K562 (cell line): ENCODE measurements around the gene AMH. TPM values are rescaled to one million over a fixed set of nuclear protein-coding genes. Genes with fewer than 3 reads are reported as not detected.
A peak's percentile ranks its signal among the peaks of the same experiment; 100 is the strongest.

Experiments
- ATAC-seq: fragments of 200-7000 bp; cut with Tn5 transposase; 3 replicates; pipeline ENCODE4 v1.9.1; 2020; ENCODE audit warnings: moderate library complexity
- BruUV-seq: library from RNA; stranded (reverse); fragments of 400-500 nt; replicated peaks from 2 replicates; lab custom pipeline; 2021; lab: Mats Ljungman, UMichigan
- CTCF ChIA-PET: fragments of 300-600 bp; formaldehyde crosslinking; extraction: SDS; loops from one replicate; lab custom pipeline; 2021; ENCODE audit warnings: low intra/inter-chr PET ratio; lab: Yijun Ruan, JAX
- POLR2A ChIA-PET: fragments of 300-600, 350-650 bp; sonication (Branson Sonifier 250); formaldehyde crosslinking; extraction: SDS; loops from one replicate; lab custom pipeline; 2021; ENCODE audit warnings: antibody characterized with exemption, inconsistent platforms; lab: Yijun Ruan, JAX
- DNase-seq, 4 experiments: peaks; one replicate each; pipeline versions ENCODE4 v3.0.0 to v3.0.0-alpha.2; 2011 to 2018; ENCODE audit warnings: low spot score in 3 of 4, mixed read lengths in 3 of 4; ENCODE audit errors: extremely low read depth in 1 of 4
- FAIRE-seq: peaks from 2 replicates; lab custom pipeline; 2011; peaks lifted over from hg19 to GRCh38; lab: Jason Lieb, UNC
- H2AFZ ChIP-seq: 2 replicates; pipeline ENCODE4 v1.6.0; 2011; ENCODE audit warnings: low read depth, low read length, control low read depth, inconsistent platforms
- H3K27ac ChIP-seq: fragments of 200-600 bp; 3 replicates; pipeline ENCODE4 v1.8.0; 2011; ENCODE audit warnings: low read depth, mild to moderate bottlenecking, control low read depth, inconsistent platforms, low read length, moderate library complexity, mixed read lengths; ENCODE audit errors: extremely low read depth
- H3K27me3 ChIP-seq, 2 experiments: fragments of 300-600 bp in 1 of 2; 2 replicates in 1 of 2; 3 replicates in 1 of 2; pipeline versions ENCODE4 v1.6.0 to v1.8.0; 2011; ENCODE audit warnings: inconsistent platforms in 2 of 2, low read length in 2 of 2, mild to moderate bottlenecking in 1 of 2, mixed read lengths in 1 of 2, moderate library complexity in 1 of 2; ENCODE audit not compliant: control insufficient read depth in 2 of 2, insufficient read depth in 2 of 2
- H3K36me3 ChIP-seq: fragments of 300-600 bp; 3 replicates; pipeline ENCODE4 v1.8.0; 2011; ENCODE audit warnings: mild to moderate bottlenecking, low read length, inconsistent platforms; ENCODE audit not compliant: control insufficient read depth, insufficient read depth
- H3K4me1 ChIP-seq, 2 experiments: fragments of 200-600 bp in 1 of 2; replicated peaks in 1 of 2; 2 replicates in 1 of 2; 3 replicates in 1 of 2; pipeline versions ENCODE4 v1.5.1 to v1.8.0; 2011; ENCODE audit warnings: inconsistent platforms in 2 of 2, low read length in 2 of 2, mild to moderate bottlenecking in 1 of 2, mixed read lengths in 1 of 2, moderate library complexity in 1 of 2; ENCODE audit not compliant: control insufficient read depth in 2 of 2, insufficient read depth in 2 of 2
- H3K4me2 ChIP-seq: 2 replicates; pipeline ENCODE4 v1.6.1; 2011; ENCODE audit warnings: low read length, control low read depth, inconsistent platforms, mixed read lengths; ENCODE audit not compliant: insufficient read depth
- H3K4me3 ChIP-seq: fragments of 200-600 bp; sonication (generic), shearing (Covaris generic); 2 replicates; pipeline ENCODE4 v1.5.1; 2016; ENCODE audit warnings: control low read depth, inconsistent platforms
- H3K79me2 ChIP-seq: fragments of 200-600 bp; 3 replicates; pipeline ENCODE4 v1.8.0; 2011; ENCODE audit warnings: low read length, inconsistent platforms; ENCODE audit not compliant: control insufficient read depth, insufficient read depth
- H3K9ac ChIP-seq, 2 experiments: 2 replicates each; pipeline versions ENCODE4 v1.6.0 to v1.6.1; 2011; ENCODE audit warnings: low read depth in 2 of 2, low read length in 2 of 2, control low read depth in 1 of 2, inconsistent platforms in 1 of 2, mild to moderate bottlenecking in 1 of 2, mixed read lengths in 1 of 2; ENCODE audit not compliant: insufficient read depth in 1 of 2
- H3K9me1 ChIP-seq: one replicate; pipeline ENCODE4 v1.6.0; 2011; ENCODE audit warnings: inconsistent platforms, mild to moderate bottlenecking, low read length, moderate library complexity; ENCODE audit not compliant: control insufficient read depth, insufficient read depth
- H3K9me3 ChIP-seq: replicated peaks from 2 replicates; pipeline ENCODE4 v1.5.1; 2011; ENCODE audit warnings: low read depth, low read length, inconsistent platforms; ENCODE audit not compliant: control insufficient read depth, insufficient read depth
- H4K20me1 ChIP-seq: replicated peaks from 2 replicates; pipeline ENCODE4 v1.6.1; 2011; ENCODE audit warnings: low read length, inconsistent platforms, mixed read lengths; ENCODE audit not compliant: control insufficient read depth, insufficient read depth
- ATF7 ChIP-seq: fragments of 450-650 bp; IDR thresholded peaks from 2 replicates; pipeline ENCODE4 v1.7.1; 2014; ENCODE audit warnings: mild to moderate bottlenecking, moderate library complexity
- JUND ChIP-seq, 2 experiments: IDR thresholded peaks; 2 replicates in 1 of 2; 3 replicates in 1 of 2; pipeline ENCODE4 v1.6.1; 2011; ENCODE audit warnings: borderline replicate concordance in 2 of 2, low read depth in 2 of 2, low read length in 2 of 2, improper control_type of control experiment in 1 of 2, missing biosample characterization in 1 of 2, missing genetic modification characterization in 1 of 2, missing genetic modification reagents in 1 of 2
- POLR2H ChIP-seq: IDR thresholded peaks from 2 replicates; pipeline ENCODE4 v1.6.1; 2016; ENCODE audit warnings: missing genetic modification characterization, low read depth, mild to moderate bottlenecking, control low read depth, missing compliant biosample characterization, moderate library complexity
- ZNF384 ChIP-seq: IDR thresholded peaks from 2 replicates; pipeline ENCODE4 v1.6.1; 2012; ENCODE audit warnings: low read depth, low read length, improper control_type of control experiment
- WGBS: fragments of 100-300 bp; shearing (Covaris generic); methylation state at CpG from one replicate; pipeline ENCODE4 v1.1.6; 2016; ENCODE audit warnings: low coverage, mixed read lengths; ENCODE audit not compliant: insufficient coverage; ENCODE audit errors: missing lambda C conversion rate; 5-methylcytosine and 5-hydroxymethylcytosine counted together
- in situ Hi-C: fragments of 300-500 bp; cut with MboI; formaldehyde crosslinking; loops from 4 replicates; pipeline ENCODE4 v1.15.0; 2018; ENCODE audit warnings: inconsistent platforms, mixed read lengths
- intact Hi-C: fragments of 100-400 bp; cut with micrococcal nuclease; formaldehyde crosslinking; loops from 2 replicates; pipeline ENCODE4 v1.14.2; 2022
- polyA plus RNA-seq, 8 experiments: library from polyadenylated mRNA; depleted of rRNA in 4 of 8; stranded (reverse) in 5 of 8; unstranded in 3 of 8; fragments of >200 nt; fragmentation: Nextera tagmentation in 2 of 8; fragmentation: Illumina TruSeq in 1 of 8; extraction: Ambion mirVana in 2 of 8; extraction: Trizol in 1 of 8; gene quantifications; 2 replicates each; pipeline versions ENCODE4 v1.2.1 to v1.2.3, GENCODE V29; 2011 to 2014; ENCODE audit warnings: inconsistent platforms in 1 of 8, missing spikeins in 1 of 8
- total RNA-seq, 7 experiments: library from RNA; depleted of rRNA in 6 of 7; stranded (reverse); fragments of >200 nt in 6 of 7; fragmentation: Illumina TruSeq in 2 of 7; extraction: Trizol in 2 of 7; gene quantifications; 2 replicates each; pipeline versions ENCODE4 v1.2.1 to v1.2.3, GENCODE V29; 2011 to 2021; ENCODE audit warnings: low replicate concordance in 1 of 7

Gene AMH
- total and polyA plus RNA-seq, 9 of the 15 experiments (the other 6 are each of a cell fraction or from before 2014, with no cell fraction given) = 0.29 to 27.4 (median 2.6) TPM; not detected in 2

DNA sequence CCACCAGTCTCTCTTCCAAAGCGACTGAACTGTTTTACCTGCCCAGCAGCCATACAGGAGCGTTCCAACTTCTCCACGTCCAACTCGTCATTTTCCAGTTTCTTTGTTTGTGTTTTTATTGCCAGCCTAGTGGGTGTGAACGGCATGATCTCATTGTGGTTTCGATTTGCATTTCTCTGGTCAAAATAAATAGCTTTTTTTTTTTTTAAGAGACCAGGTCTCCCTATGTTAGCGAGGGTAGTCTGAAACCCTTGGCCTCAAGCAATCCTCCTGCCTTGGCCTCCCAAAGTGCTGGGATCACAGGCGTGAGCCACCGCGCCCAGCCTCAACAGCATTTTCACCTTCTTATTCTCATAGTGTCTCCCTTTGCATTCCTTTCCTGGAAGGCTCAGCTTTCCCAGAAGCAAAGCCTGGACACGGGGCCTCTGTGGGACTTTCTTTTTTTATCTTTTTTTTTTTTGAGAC lies 11.2 kb downstream of the AMH start:
- WGBS = 53% methylated on average over 11 of the region's 11 CpGs
- ATAC-seq = no peak
- no peak for DNase-seq
- no TSS peak for BruUV-seq
- Histone ChIP-seq H3K9me3 (no peaks in the 10 kb centered on the region), H3K27me3 (no peaks in the 10 kb centered on the region), H2AFZ (peak overlapping the region; percentile 78; the same call in 1 of the 2 replicates), H3K79me2 (no peaks in the 10 kb centered on the region), H3K4me2 (no peak overlapping the region; the same call in 1 of the 2 replicates), H4K20me1 (no peaks in the 10 kb centered on the region), H3K4me3 (no peak overlapping the region), H3K9me1 (no peaks in the 10 kb centered on the region), H3K4me1 (peaks cover 14 to 51% of the 10 kb centered on the region in 2 experiments; a peak in 4 of 5 replicates), H3K9ac (no peak overlapping the region; a peak in 1 of 4 replicates), H3K27ac (0 out of 3 replicates have a peak overlapping the region, but pooled peaks have one; percentile 38), H3K36me3 (no peaks in the 10 kb centered on the region)
- in situ Hi-C loops (no loop called here), intact Hi-C loops (loop anchor here (10.0 kb wide), 1 partner anchor 96 kb away; the partner anchor contains the start of gene DOT1L)
- POLR2A ChIA-PET = interaction anchor here (0.6 to 6.7 kb wide), 4 partner anchors 9 to 282 kb away, joined by 3 to 52 read pairs (median 20); partner anchors contain the start of gene AMH
- TF ChIP-seq POLR2H (tag) (no peak), ZNF384 (peak; percentile 53; the same call in 1 of the 2 replicates), ATF7 (peak; percentile 46; the same call in 1 of the 2 replicates), JUND (IDR thresholded peaks at IDR 0.05; ENCODE audit: borderline replicate concordance, low read depth, low read length) (peak; percentile 32; the same call in 1 of the 2 replicates), JUND (tag; IDR thresholded peaks at IDR 0.05; ENCODE audit: borderline replicate concordance, low read depth, low read length) (peak; percentile 32; the same call in 1 of the 3 replicates)
- CTCF ChIA-PET = no interaction called here
- FAIRE-seq = no peak
